AG20443 (cell line): ENCODE data around the gene CACNB4.
"Not testable (repeated sequence)": the region's sequence is repeated elsewhere in the genome, so short reads cannot be mapped to it uniquely, and the experiment has no call there.

Source experiments
- DNase-seq: peaks from one replicate; pipeline ENCODE4 v3.0.0; 2012; ENCODE audit warnings: low spot score, mixed read lengths

CACNB4 gene

GRCh38 chr2:152019732-152020131, 79.1 kb downstream of the CACNB4 start:
- no peak for DNase-seq

- DNase-seq = no peak
Observed at GRCh38 chr2:152016181-152017120, 82.4 kb downstream of the CACNB4 start.

DNA sequence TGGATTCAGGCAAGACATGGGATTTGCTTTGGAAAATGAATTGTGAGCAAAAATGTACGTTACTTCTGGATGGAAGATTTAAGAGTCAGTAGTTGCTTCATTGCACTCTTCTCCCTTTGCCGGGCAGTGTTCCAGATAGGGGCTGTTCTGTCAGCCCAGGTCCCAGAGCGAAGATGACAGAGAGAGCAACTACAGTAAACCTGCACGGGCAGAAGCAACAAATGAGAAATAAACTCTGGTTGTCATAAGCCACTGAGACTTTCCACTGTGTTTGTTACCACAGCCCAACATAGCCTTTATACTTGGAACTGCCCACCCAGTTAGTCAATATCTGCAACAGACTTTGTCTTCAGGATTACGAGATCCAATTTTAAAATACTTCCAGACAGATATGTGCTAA, 83.3 kb downstream of the CACNB4 start:
- no peak for DNase-seq

- DNase-seq = no peak
Observed at GRCh38 chr2:152012697-152013096, 86.1 kb downstream of the CACNB4 start.

- DNase-seq = no peak
Observed at GRCh38 chr2:152011724-152012123, 87.1 kb downstream of the CACNB4 start.

DNA sequence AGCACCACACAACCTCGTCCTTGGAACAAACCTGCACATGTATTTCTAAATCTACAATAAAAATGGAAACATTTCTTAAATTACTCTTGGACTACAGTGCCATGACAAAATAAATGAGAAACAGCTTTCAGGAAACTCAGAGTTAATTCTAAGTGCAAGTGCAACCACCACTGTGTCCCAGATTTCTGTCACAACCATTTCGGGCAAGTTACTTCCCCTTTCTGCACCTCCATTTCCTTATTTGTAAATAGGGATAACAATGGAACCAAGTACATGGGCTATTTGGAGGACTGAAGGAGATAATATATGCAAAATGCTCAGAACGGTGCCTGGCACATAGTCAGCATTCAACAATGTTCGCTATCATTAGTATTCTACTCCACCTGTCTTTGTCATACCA, 93.2 kb downstream of the CACNB4 start:
- no peak for DNase-seq

DNA sequence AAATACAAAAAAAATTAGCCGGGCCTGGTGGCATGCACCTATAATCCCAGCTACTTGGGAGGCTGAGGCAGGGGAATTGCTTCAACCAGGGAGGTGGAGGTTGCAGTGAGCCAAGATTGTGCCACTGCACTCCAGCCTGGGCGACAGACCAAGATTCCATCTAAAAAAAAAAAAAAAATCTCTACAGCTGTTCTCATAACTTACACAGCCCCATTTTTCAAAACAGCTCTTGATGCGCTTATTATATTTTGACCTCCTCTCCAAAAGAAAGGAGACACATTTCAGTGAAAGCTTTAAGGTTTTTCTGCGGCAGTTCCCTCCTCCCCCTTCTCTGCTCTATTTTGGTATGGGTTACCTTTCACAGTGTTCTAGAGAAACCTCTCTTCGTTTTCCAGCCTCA, 95.6 kb downstream of the CACNB4 start:
- not testable (repeated sequence) for DNase-seq

DNA sequence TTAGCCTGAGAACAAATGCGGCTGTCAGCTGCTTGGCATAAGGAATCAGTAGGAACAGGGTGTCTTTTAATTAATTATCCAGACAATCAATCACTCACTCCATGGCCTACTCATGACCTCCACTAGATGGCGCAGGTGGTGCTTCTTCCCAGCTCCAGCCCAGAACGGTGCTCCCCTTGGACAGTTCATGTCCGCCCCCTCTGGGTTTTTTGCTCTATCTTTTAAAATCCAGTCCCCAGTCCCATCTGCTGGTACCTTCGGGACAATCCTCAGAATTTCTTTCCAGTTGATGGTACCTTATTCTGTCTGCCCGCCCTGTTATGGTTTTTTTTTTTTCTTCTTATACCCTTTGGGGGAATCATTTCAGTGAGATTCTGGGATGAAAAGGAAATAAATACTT, 99.8 kb downstream of the CACNB4 start:
- peak; percentile 79 for DNase-seq

GRCh38 chr2:151996243-151997003, 102.4 kb downstream of the CACNB4 start:
- no peak for DNase-seq

DNA sequence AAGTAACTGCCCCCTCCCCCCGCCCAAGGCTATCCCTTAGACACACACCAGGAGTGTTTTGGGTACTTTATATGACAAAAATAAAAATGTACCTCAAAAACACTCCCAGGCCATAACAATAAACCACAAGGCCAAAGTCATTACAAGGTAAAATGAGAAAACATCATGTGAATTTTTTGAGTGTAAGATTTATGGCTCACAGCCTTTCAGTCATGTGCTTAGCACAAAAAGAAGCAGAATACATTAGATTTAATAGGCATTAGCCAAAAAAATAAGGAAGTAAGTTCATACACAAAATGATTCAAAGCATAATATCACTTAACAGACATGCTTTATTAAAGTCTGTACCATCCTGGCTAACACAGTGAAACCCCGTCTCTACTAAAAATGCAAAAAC, 103.7 kb downstream of the CACNB4 start:
- DNase-seq = no peak

DNA sequence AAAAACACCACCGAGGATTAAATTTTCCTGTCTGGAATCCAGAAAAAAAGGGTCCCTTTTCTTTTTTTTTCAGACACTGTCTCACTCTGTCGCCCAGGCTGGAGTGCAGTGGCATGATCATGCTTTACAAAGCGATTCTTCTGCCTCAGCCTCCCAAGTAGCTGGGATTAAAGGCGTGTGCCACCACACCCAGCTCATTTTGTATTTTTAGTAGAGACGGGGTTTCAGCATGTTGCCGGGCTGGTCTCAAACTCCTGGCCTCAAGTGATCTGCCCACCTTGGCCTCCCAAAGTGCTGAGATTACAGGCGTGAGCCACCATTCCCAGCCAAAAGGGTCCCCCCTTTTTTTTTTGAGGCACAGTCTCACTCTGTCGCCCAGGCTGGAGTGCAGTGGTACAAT, 104.7 kb downstream of the CACNB4 start:
- not testable (repeated sequence) for DNase-seq

DNA sequence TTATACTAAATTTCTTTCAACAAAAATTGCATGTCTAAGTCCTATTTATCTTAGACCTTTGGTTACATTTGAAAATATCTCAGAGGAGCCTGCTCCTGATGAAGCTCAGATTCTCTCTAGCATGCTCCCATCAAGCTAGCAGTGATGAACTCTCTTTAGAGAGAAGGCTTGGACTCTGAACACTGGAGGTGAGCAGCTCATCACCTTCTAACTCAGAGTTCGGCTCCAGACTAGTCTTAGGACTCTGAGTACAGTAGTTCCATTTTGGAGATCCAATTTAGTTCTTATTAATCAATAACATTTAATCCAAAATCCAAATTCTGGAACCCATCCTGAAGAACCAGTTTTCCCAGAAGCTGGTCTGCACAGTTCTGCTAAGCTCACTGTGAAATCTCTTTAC, 107.8 kb downstream of the CACNB4 start:
- DNase-seq = no peak

DNA sequence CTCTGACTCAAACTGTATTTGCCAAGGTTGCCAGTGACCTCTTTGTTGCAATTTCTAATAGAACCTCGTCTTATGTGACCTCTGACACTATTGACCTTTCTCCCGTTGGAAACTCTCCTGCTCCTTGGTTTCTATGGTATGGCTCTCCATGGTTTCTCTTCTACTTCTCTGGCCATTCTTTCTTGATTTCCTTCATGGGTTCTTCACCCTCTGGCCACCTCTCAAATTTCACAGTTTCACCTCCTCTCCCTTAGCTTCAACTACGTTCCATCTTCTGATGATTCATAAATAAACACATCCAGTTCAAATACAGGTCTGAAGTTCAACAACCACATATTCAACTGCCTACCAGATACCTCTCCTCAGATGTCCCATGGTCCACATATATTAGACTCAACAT, 109.5 kb downstream of the CACNB4 start:
- DNase-seq = no peak

- DNase-seq = no peak
Observed at GRCh38 chr2:151987484-151987883, 111.4 kb downstream of the CACNB4 start.

DNA sequence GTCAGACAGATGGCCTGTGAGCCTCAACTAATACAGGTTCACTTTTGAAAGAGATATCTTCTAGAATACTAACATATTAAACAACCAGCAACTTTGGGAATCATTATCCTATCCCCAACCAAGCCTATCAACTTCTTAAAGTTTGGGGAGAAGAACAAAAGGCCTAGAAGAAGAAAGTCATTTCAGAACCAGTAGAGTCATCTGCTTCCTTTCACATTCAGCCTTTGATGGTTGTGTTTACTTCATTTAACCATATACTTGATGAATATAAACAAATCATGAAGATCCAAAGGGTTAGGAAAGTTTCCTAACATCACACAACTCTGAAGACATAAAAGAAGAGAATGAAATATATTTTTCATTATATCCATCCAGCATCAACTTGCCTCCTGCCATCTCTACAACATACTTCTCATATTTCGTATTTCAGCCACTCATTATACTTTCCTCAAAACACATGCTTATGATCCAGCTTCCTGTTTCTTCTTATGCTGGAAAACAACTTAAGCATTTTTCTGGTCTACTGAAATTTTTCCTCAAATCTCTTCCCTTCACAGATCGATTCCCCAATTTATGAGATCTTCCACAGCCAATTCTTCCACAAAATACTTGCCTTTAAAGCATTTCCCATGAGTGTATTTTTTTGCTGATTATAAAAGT, 114.3 kb downstream of the CACNB4 start:
- DNase-seq = no peak

DNA sequence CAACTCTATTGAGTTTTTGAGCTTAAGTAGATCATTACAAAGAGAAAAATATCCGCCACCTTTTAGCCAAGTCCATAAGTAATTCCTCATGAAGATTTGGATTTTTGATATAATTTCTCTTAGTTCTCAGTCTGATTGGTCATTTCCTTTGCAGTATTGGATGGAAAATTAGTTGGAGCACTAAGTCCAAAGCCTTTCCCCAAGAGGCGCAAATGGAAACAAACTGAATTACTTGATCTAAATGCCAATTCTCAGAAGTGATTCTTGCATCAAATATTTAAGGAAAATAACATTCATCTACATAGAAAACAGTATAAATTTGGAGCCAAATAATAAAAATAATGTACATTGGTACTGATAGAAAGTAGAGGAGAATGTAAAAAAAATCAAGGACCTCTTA, 115.6 kb downstream of the CACNB4 start:
- no peak for DNase-seq

DNA sequence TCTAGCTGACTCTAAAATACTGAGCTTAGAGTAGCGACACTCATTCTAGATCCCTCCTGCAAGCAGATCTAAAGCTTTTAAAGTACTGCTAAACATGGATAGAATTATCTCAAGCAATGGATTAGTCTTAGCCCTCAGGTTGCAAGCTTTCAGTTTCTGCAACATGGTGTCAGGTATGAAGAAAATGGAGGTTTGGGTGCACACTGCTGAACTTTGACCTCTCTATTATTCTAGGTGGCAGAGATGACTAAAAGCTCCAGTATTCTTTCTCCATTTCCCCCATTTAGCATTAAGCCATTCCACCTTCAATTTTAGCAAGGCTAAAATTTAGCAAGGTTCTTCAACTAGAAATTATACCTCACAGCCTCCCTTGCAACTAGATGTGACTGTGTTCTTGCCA, 117.0 kb downstream of the CACNB4 start:
- DNase-seq = no peak

- DNase-seq = no peak
Observed at GRCh38 chr2:151979694-151980093, 119.2 kb downstream of the CACNB4 start.

GRCh38 chr2:151978709-151979108, 120.1 kb downstream of the CACNB4 start:
- DNase-seq = no peak

- DNase-seq = no peak
Observed at GRCh38 chr2:151977631-151978030, 121.2 kb downstream of the CACNB4 start.

DNA sequence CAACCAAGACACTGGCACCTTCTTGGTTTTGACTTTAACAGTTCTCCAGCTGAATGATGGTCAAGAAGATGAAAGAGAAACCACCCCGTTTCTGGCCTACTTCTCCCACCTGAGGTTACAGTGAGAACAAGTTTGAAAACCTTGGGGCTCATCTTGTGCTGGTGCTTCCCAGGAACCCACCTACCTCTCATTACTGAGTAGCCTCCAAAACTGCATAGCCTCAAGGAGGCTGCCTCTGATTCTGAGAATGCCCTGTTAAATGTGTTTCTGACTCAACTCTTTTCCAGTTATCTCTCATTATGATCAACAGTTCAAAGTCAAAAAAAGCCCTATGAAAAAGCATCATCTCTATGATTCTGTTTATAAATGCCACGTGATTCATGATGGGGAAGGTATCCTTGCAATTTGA, 121.9 kb downstream of the CACNB4 start:
- DNase-seq = no peak
